GM13977 (cell line): ENCODE data around the gene PWP2.

Experiments used
- DNase-seq: peaks from one replicate; pipeline ENCODE4 v3.0.0; 2012; ENCODE audit warnings: low spot score
- CTCF ChIP-seq: IDR thresholded peaks from 2 replicates; pipeline ENCODE4 v1.5.1; 2012; ENCODE audit warnings: mild to moderate bottlenecking, control low read depth; ENCODE audit not compliant: insufficient read depth; ENCODE audit errors: extremely low read depth, missing control alignments
- in situ Hi-C: fragments of 300-500 bp; cut with MboI; formaldehyde crosslinking; loops from one replicate; pipeline ENCODE4 v1.12.0; 2022; ENCODE audit warnings: low sequenced_read_pairs, low pct_unique_long_range_greater_than_20kb, mixed read lengths, inconsistent platforms; ENCODE audit not compliant: unreplicated experiment

The PWP2 gene

GRCh38 chr21:44087426-44088400, 19.5 kb upstream of the PWP2 start:
- in situ Hi-C loops, result loop anchor here (25.0 kb wide), 2 partner anchors 200 to 375 kb away; partner anchors contain the start of genes AIRE and LRRC3
- no peak for TF ChIP-seq CTCF

GRCh38 chr21:44088401-44088780, 18.8 kb upstream of the PWP2 start:
- in situ Hi-C loops, result loop anchor here (25.0 kb wide), 2 partner anchors 199 to 374 kb away; partner anchors contain the start of genes AIRE and LRRC3
- TF ChIP-seq CTCF, result no peak
- DNase-seq, result no peak

More at GRCh38 chr21:44087426-44088400, 19.5 kb upstream of the PWP2 start:
- DNase-seq, result no peak

- in situ Hi-C loops, result loop anchor here (25.0 kb wide), 2 partner anchors 198 to 373 kb away; partner anchors contain the start of genes AIRE and LRRC3
- no peak for DNase-seq
- TF ChIP-seq CTCF, result no peak
Observed at GRCh38 chr21:44089001-44089911, 17.9 kb upstream of the PWP2 start.

- DNase-seq, result no peak
- in situ Hi-C loops, result loop anchor here (25.0 kb wide), 2 partner anchors 197 to 372 kb away; partner anchors contain the start of genes AIRE and LRRC3
- no peak for TF ChIP-seq CTCF
Observed at GRCh38 chr21:44090325-44090724, 16.9 kb upstream of the PWP2 start.

- in situ Hi-C loops, result loop anchor here (25.0 kb wide), 2 partner anchors 195 to 370 kb away; partner anchors contain the start of genes AIRE and LRRC3
- TF ChIP-seq CTCF, result no peak
Observed at GRCh38 chr21:44092211-44092610, 15.0 kb upstream of the PWP2 start.

GRCh38 chr21:44093761-44094160, 13.4 kb upstream of the PWP2 start:
- TF ChIP-seq CTCF, result no peak
- in situ Hi-C loops, result loop anchor here (25.0 kb wide), 2 partner anchors 194 to 369 kb away; partner anchors contain the start of genes AIRE and LRRC3
- DNase-seq, result no peak

More at GRCh38 chr21:44092211-44092610, 15.0 kb upstream of the PWP2 start:
- no peak for DNase-seq
